Calu3 (cell line): Measurements from ENCODE around the gene SFTA2. TPM values are rescaled to one million over a fixed set of nuclear protein-coding genes. Genes with fewer than 3 reads are reported as not detected.
"Not testable (repeated sequence)": the region's sequence is repeated elsewhere in the genome, so short reads cannot be mapped to it uniquely, and the experiment has no call there.

ENCODE experiments used
- BruUV-seq: library from RNA; stranded (reverse); fragments of 400-500 nt; replicated peaks from 2 replicates; lab custom pipeline; 2021; lab: Mats Ljungman, UMichigan
- CTCF ChIA-PET: fragments of 300-600 bp; sonication (Branson Sonifier 250); formaldehyde crosslinking; loops from one replicate; lab custom pipeline; 2022; ENCODE audit warnings: antibody characterized with exemption; lab: Charles Lee
- DNase-seq: peaks from one replicate; pipeline ENCODE4 v3.0.0; 2022
- H3K27ac Mint-ChIP-seq: one replicate; pipeline ENCODE4 v1.8.0; 2022; ENCODE audit warnings: mixed read lengths; ENCODE audit not compliant: unreplicated experiment
- H3K27me3 Mint-ChIP-seq: one replicate; pipeline ENCODE4 v1.8.0; 2022; ENCODE audit warnings: mixed read lengths; ENCODE audit not compliant: unreplicated experiment
- H3K36me3 Mint-ChIP-seq: one replicate; pipeline ENCODE4 v1.8.0; 2022; ENCODE audit warnings: mild to moderate bottlenecking, moderate library complexity, mixed read lengths; ENCODE audit not compliant: insufficient read depth, unreplicated experiment
- H3K4me1 Mint-ChIP-seq: one replicate; pipeline ENCODE4 v1.8.0; 2022; ENCODE audit warnings: mild to moderate bottlenecking, low read depth, mixed read lengths; ENCODE audit not compliant: unreplicated experiment
- H3K4me3 Mint-ChIP-seq: one replicate; pipeline ENCODE4 v1.8.0; 2022; ENCODE audit warnings: mild to moderate bottlenecking, low read depth, moderate library complexity, mixed read lengths; ENCODE audit not compliant: unreplicated experiment
- H3K9me3 Mint-ChIP-seq: one replicate; pipeline ENCODE4 v1.8.0; 2022; ENCODE audit warnings: low read depth, mixed read lengths; ENCODE audit not compliant: unreplicated experiment
- intact Hi-C: fragments of 100-400 bp; cut with micrococcal nuclease; formaldehyde crosslinking; loops from one replicate; pipeline ENCODE4 v1.10.0; 2022; ENCODE audit not compliant: unreplicated experiment
- total RNA-seq: library from RNA; stranded (reverse); gene quantifications from 2 replicates; pipeline ENCODE4 v1.2.3, GENCODE V29; 2022
- TF ChIP-seq, protein P1 (sequence below): fragments of 200-600 bp; IDR thresholded peaks from one replicate; pipeline ENCODE4 v1.8.0; 2022; ENCODE audit warnings: antibody characterized with exemption; ENCODE audit not compliant: unreplicated experiment

The SFTA2 gene
- total RNA-seq, 1 experiment from 2014 or later: 184 TPM

- Mint-ChIP-seq H3K36me3 (peaks cover under 1% of the 10 kb centered on the region), H3K4me3 (no peak overlapping the region), H3K27ac (no peak overlapping the region), H3K27me3 (peaks cover 14% of the 10 kb centered on the region), H3K9me3 (peaks cover 2% of the 10 kb centered on the region), H3K4me1 (no peaks in the 10 kb centered on the region)
- no TSS peak for BruUV-seq
- intact Hi-C loops: no loop called here
- TF ChIP-seq, protein P1, sequence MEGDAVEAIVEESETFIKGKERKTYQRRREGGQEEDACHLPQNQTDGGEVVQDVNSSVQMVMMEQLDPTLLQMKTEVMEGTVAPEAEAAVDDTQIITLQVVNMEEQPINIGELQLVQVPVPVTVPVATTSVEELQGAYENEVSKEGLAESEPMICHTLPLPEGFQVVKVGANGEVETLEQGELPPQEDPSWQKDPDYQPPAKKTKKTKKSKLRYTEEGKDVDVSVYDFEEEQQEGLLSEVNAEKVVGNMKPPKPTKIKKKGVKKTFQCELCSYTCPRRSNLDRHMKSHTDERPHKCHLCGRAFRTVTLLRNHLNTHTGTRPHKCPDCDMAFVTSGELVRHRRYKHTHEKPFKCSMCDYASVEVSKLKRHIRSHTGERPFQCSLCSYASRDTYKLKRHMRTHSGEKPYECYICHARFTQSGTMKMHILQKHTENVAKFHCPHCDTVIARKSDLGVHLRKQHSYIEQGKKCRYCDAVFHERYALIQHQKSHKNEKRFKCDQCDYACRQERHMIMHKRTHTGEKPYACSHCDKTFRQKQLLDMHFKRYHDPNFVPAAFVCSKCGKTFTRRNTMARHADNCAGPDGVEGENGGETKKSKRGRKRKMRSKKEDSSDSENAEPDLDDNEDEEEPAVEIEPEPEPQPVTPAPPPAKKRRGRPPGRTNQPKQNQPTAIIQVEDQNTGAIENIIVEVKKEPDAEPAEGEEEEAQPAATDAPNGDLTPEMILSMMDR: no peak
- CTCF ChIA-PET: interaction anchor here (1.1 kb wide), 1 partner anchor 35 kb away, joined by 3 read pairs; no protein-coding TSS in a partner anchor
- no peak for DNase-seq
Observed at GRCh38 chr6:30972816-30973215, 40.8 kb upstream of the SFTA2 start.

DNA sequence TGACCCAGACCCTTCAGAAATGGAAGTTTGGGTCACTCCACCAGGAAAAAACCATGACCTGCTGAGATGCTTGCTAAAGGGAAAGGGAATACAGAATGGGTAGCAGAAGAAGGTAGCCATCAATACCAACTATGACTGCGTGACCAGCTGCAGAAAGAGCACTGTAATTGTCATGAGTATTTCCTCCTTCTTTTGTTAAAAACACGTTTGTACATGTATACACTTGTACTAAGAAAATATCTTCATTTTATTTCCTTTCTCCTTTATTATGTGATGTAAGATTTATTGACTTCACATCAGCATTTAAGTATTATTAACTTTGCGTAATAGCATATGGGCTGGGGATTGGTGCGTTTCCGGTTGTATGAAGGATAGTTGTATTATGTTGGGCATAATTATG, 39.0 kb upstream of the SFTA2 start:
- DNase-seq: no peak
- TF ChIP-seq, protein P1: no peak
- CTCF ChIA-PET: no interaction called here
- Mint-ChIP-seq H3K4me3 (no peak overlapping the region), H3K27me3 (peaks cover 12% of the 10 kb centered on the region), H3K4me1 (no peaks in the 10 kb centered on the region), H3K27ac (no peak overlapping the region), H3K9me3 (peaks cover 2% of the 10 kb centered on the region), H3K36me3 (no peaks in the 10 kb centered on the region)
- no TSS peak for BruUV-seq
- intact Hi-C loops: no loop called here

DNA sequence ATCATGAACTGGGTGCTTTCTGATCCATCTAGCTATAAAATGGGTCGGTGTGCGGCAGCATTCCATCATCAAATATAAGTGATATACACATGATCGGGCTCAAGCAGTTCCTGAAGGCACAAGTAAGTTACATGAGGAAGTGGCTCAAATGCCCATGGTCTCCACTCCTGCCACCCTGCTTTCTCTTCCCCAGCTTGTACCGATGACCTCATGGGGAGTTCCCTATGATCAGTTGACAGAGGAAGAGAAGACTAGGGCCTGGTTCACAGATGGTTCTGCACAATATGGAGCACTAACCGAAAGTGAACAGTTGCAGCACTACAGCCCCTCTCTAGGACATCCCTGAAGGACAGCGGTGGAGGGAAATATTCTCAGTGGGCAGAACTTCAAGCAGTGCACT, 37.2 kb upstream of the SFTA2 start:
- H3K36me3 Mint-ChIP-seq, H3K9me3 Mint-ChIP-seq, BruUV-seq, DNase-seq, intact Hi-C loops, H3K4me1 Mint-ChIP-seq, H3K4me3 Mint-ChIP-seq, H3K27ac Mint-ChIP-seq: not testable (repeated sequence)
- H3K27me3 Mint-ChIP-seq: peaks cover 21% of the 10 kb centered on the region
- CTCF ChIA-PET: interaction anchor here (1.4 to 1.8 kb wide), 2 partner anchors 13 to 102 kb away, joined by 4 to 5 read pairs; no protein-coding TSS in a partner anchor

GRCh38 chr6:30966154-30966553, 34.2 kb upstream of the SFTA2 start:
- H3K9me3 Mint-ChIP-seq: peaks cover 4% of the 10 kb centered on the region
- DNase-seq: no peak
- CTCF ChIA-PET: interaction anchor here (1.3 kb wide), 1 partner anchor 20 kb away, joined by 4 read pairs; no protein-coding TSS in a partner anchor
- TF ChIP-seq, protein P1: no peak
- H3K36me3 Mint-ChIP-seq: no peaks in the 10 kb centered on the region
- H3K27ac Mint-ChIP-seq: no peak overlapping the region
- BruUV-seq: no TSS peak
- H3K4me3 Mint-ChIP-seq: no peak overlapping the region
- intact Hi-C loops: no loop called here
- peaks cover 21% of the 10 kb centered on the region for H3K27me3 Mint-ChIP-seq
- peaks cover 24% of the 10 kb centered on the region for H3K4me1 Mint-ChIP-seq

GRCh38 chr6:30965140-30965601, 33.2 kb upstream of the SFTA2 start:
- Mint-ChIP-seq H3K4me3 (no peak overlapping the region), H3K9me3 (peaks cover 4% of the 10 kb centered on the region), H3K27me3 (peaks cover 21% of the 10 kb centered on the region), H3K27ac (no peak overlapping the region), H3K36me3 (no peaks in the 10 kb centered on the region), H3K4me1 (peaks cover 28% of the 10 kb centered on the region)
- DNase-seq: no peak
- TF ChIP-seq, protein P1: no peak
- no TSS peak for BruUV-seq
- intact Hi-C loops: no loop called here
- CTCF ChIA-PET: interaction anchor here (1.3 kb wide), 1 partner anchor 19 kb away, joined by 4 read pairs; no protein-coding TSS in a partner anchor
